HG03520 (cell line): ENCODE measurements around the gene DNAJC10.
"Not testable (repeated sequence)": the region's sequence is repeated elsewhere in the genome, so short reads cannot be mapped to it uniquely, and the experiment has no call there.

Experiments used
- ATAC-seq: cut with Tn5 transposase; IDR thresholded peaks from one replicate; pipeline ENCODE4 v1.9.1; 2021; ENCODE audit warnings: mild to moderate bottlenecking, moderate library complexity; ENCODE audit not compliant: unreplicated experiment

Gene DNAJC10

GRCh38 chr2:182724656-182725055, 8.6 kb downstream of the DNAJC10 start:
- no peak for ATAC-seq

- ATAC-seq = peak; percentile 60
These were observed 10.4 kb downstream of the DNAJC10 start for GRCh38 chr2:182726473-182726872.

- no peak for ATAC-seq
These were observed 12.0 kb downstream of the DNAJC10 start for GRCh38 chr2:182728014-182728413.

GRCh38 chr2:182729710-182730339, 13.8 kb downstream of the DNAJC10 start:
- no peak for ATAC-seq

GRCh38 chr2:182730486-182730885, 14.4 kb downstream of the DNAJC10 start:
- no peak for ATAC-seq

- no peak for ATAC-seq
These were observed 16.7 kb downstream of the DNAJC10 start for GRCh38 chr2:182732736-182733135.

- no peak for ATAC-seq
These were observed 17.5 kb downstream of the DNAJC10 start for GRCh38 chr2:182733572-182733971.

- ATAC-seq = not testable (repeated sequence)
These were observed 20.8 kb downstream of the DNAJC10 start for GRCh38 chr2:182736856-182737255.

- ATAC-seq = no peak
These were observed 24.6 kb downstream of the DNAJC10 start for GRCh38 chr2:182740701-182741100.

GRCh38 chr2:182741620-182742019, 25.6 kb downstream of the DNAJC10 start:
- no peak for ATAC-seq

- ATAC-seq = no peak
These were observed 28.4 kb downstream of the DNAJC10 start for GRCh38 chr2:182744490-182744889.

GRCh38 chr2:182745061-182745460, 29.0 kb downstream of the DNAJC10 start:
- no peak for ATAC-seq

- ATAC-seq = not testable (repeated sequence)
These were observed 29.8 kb downstream of the DNAJC10 start for GRCh38 chr2:182745894-182746293.

GRCh38 chr2:182754231-182754630, 38.2 kb downstream of the DNAJC10 start:
- ATAC-seq = no peak

GRCh38 chr2:182758379-182758778, 42.3 kb downstream of the DNAJC10 start:
- ATAC-seq = no peak

- no peak for ATAC-seq
These were observed 45.8 kb downstream of the DNAJC10 start for GRCh38 chr2:182761903-182762302.

- no peak for ATAC-seq
These were observed 47.4 kb downstream of the DNAJC10 start for GRCh38 chr2:182763311-182763912.

GRCh38 chr2:182766626-182767025, 50.6 kb downstream of the DNAJC10 start:
- ATAC-seq = no peak

GRCh38 chr2:182767578-182767977, 51.5 kb downstream of the DNAJC10 start:
- peak; percentile 79 for ATAC-seq

GRCh38 chr2:182768950-182769349, 52.9 kb downstream of the DNAJC10 start:
- ATAC-seq = not testable (repeated sequence)

- ATAC-seq = no peak
These were observed 63.3 kb downstream of the DNAJC10 start for GRCh38 chr2:182779323-182779722.

- ATAC-seq = not testable (repeated sequence)
These were observed 65.0 kb downstream of the DNAJC10 start for GRCh38 chr2:182781099-182781498.

GRCh38 chr2:182782686-182783085, 66.6 kb downstream of the DNAJC10 start:
- not testable (repeated sequence) for ATAC-seq
